HL-60 (cell line): Measurements from ENCODE around the gene AMZ1.

Experiments
- POLR2AphosphoS5 ChIP-seq: IDR thresholded peaks from 2 replicates; pipeline ENCODE4 v1.6.1; 2012; ENCODE audit warnings: low read depth
- SPI1 ChIP-seq: IDR thresholded peaks from 2 replicates; pipeline ENCODE4 v1.6.1; 2012; ENCODE audit warnings: low read depth, mild to moderate bottlenecking, borderline replicate concordance
- TF ChIP-seq, protein P1 (sequence below): IDR thresholded peaks from one replicate; pipeline ENCODE4 v1.5.1; 2011; ENCODE audit warnings: low read length, control low read depth, inconsistent platforms; ENCODE audit not compliant: insufficient read depth

DNA sequence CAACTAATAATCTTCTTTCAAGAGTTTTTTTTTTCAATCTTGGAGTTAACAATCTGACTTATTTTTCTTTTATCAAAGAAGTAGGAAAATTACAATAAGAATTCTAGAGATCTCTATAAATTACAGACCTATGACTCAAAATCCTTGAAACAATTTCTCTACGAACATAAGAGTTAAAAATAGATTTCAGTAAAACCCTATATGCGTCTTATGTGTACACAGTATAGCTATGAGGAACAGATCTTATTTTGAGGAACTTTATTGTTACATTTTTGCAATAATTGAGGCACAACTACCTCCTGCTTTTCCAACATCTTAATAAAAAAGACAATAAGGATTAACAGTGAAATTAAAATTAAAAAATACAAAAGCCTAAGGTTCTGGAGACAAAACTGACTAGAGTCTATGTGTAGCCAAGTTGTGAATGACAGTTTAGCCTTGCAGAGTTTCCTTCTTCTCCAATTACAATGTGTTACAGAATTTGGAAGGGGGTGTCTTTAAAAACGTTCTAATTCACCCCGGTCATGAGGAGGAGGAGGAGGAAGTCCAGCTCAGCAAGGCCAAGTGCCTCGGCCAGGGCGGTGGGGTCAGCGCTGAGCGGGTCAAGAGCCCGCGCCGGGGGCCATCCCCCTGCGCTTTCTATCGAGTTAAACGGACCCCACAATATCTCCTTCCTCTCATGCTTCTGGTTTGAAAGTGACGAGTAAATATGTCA lies 40.5 kb downstream of the AMZ1 start:
- TF ChIP-seq, protein P1, sequence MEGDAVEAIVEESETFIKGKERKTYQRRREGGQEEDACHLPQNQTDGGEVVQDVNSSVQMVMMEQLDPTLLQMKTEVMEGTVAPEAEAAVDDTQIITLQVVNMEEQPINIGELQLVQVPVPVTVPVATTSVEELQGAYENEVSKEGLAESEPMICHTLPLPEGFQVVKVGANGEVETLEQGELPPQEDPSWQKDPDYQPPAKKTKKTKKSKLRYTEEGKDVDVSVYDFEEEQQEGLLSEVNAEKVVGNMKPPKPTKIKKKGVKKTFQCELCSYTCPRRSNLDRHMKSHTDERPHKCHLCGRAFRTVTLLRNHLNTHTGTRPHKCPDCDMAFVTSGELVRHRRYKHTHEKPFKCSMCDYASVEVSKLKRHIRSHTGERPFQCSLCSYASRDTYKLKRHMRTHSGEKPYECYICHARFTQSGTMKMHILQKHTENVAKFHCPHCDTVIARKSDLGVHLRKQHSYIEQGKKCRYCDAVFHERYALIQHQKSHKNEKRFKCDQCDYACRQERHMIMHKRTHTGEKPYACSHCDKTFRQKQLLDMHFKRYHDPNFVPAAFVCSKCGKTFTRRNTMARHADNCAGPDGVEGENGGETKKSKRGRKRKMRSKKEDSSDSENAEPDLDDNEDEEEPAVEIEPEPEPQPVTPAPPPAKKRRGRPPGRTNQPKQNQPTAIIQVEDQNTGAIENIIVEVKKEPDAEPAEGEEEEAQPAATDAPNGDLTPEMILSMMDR: no peak
- TF ChIP-seq SPI1 (peak; percentile 8; the same call in 1 of the 2 replicates), POLR2AphosphoS5 (no peak)
